ENCODE measurements around the gene SPINK8. TPM values are rescaled to one million over a fixed set of nuclear protein-coding genes. Genes with fewer than 3 reads are reported as not detected.
"Not testable (repeated sequence)": the region's sequence is repeated elsewhere in the genome, so short reads cannot be mapped to it uniquely, and the experiment has no call there.

SPINK8 gene
- 1.6 TPM for total RNA-seq

- ATAC-seq = not testable (repeated sequence)
Measured at GRCh38 chr3:48333346-48334245, at the start of gene SPINK8. TSS of gene SPINK8 (minus strand) at chr3:48333661. CDS start at chr3:48328341, 5,320 bp downstream.

GRCh38 chr3:48372862-48373435 lies 39.5 kb upstream of the SPINK8 start:
- ATAC-seq = no peak

- ATAC-seq = no peak
Measured at GRCh38 chr3:48372377-48372770, 38.9 kb upstream of the SPINK8 start.

- ATAC-seq = no peak
Measured at GRCh38 chr3:48371651-48372376, 38.4 kb upstream of the SPINK8 start, which contains the start of gene FBXW12. TSS of gene FBXW12 (plus strand) at chr3:48372219. CDS start at chr3:48372768, 549 bp downstream.

- no peak for ATAC-seq
Measured at GRCh38 chr3:48370333-48370713, 36.9 kb upstream of the SPINK8 start.

- no peak for ATAC-seq
Measured at GRCh38 chr3:48369693-48370332, 36.4 kb upstream of the SPINK8 start.

GRCh38 chr3:48367201-48367600 lies 33.7 kb upstream of the SPINK8 start:
- ATAC-seq = no peak

- ATAC-seq = no peak
Measured at GRCh38 chr3:48364840-48365239, 31.4 kb upstream of the SPINK8 start.

- no peak for ATAC-seq
Measured at GRCh38 chr3:48361928-48362327, 28.5 kb upstream of the SPINK8 start.

- peak; percentile 55 for ATAC-seq
Measured at GRCh38 chr3:48356419-48356818, 23.0 kb upstream of the SPINK8 start.

GRCh38 chr3:48353987-48354386 lies 20.5 kb upstream of the SPINK8 start:
- ATAC-seq = no peak

GRCh38 chr3:48352546-48352945 lies 19.1 kb upstream of the SPINK8 start:
- no peak for ATAC-seq

- no peak for ATAC-seq
Measured at GRCh38 chr3:48347500-48347899, 14.0 kb upstream of the SPINK8 start.

GRCh38 chr3:48345946-48346572 lies 12.6 kb upstream of the SPINK8 start:
- no peak for ATAC-seq

- ATAC-seq = no peak
Measured at GRCh38 chr3:48344867-48345507, 11.5 kb upstream of the SPINK8 start.

- ATAC-seq = no peak
Measured at GRCh38 chr3:48343432-48343831, 10.0 kb upstream of the SPINK8 start.

- no peak for ATAC-seq
Measured at GRCh38 chr3:48338635-48339034, 5.2 kb upstream of the SPINK8 start.

GRCh38 chr3:48337536-48337935 lies 4.1 kb upstream of the SPINK8 start:
- peak; percentile 62 for ATAC-seq

- ATAC-seq = not testable (repeated sequence)
Measured at GRCh38 chr3:48335286-48335685, 1.8 kb upstream of the SPINK8 start.

GRCh38 chr3:48334605-48335004 lies 1.1 kb upstream of the SPINK8 start:
- no peak for ATAC-seq

- not testable (repeated sequence) for ATAC-seq
Measured at GRCh38 chr3:48331706-48332435, 1.6 kb downstream of the SPINK8 start.
